ENCODE data around the gene AHCY.
"Not testable (repeated sequence)": the region's sequence is repeated elsewhere in the genome, so short reads cannot be mapped to it uniquely, and the experiment has no call there.

- not testable (repeated sequence) for TF ChIP-seq CTCF, EP300, POLR2A (IDR thresholded peaks at IDR 0.05)
Measured at GRCh38 chr20:34340726-34341125, 37.6 kb upstream of the AHCY start.

Data from gastroesophageal sphincter (tissue), 3 donors.